Measurements from ENCODE around the gene PON3. TPM values are rescaled to one million over a fixed set of nuclear protein-coding genes. Genes with fewer than 3 reads are reported as not detected.

Gene PON3
- total and polyA plus RNA-seq, 2 experiments from 2014 or later, result 0.45 TPM; not detected in 1

- no peaks in the 10 kb centered on the region for H3K9me2 ChIP-seq (replicated peaks; ENCODE audit: insufficient read depth)
- no peaks in the 10 kb centered on the region for H4K20me1 ChIP-seq (ENCODE audit: insufficient read depth, poor library complexity, severe bottlenecking)
- peaks cover 3% of the 10 kb centered on the region for H3K27me3 ChIP-seq
- H3K4me1 ChIP-seq (ENCODE audit: insufficient read depth), result peaks cover 5% of the 10 kb centered on the region
- no peak overlapping the region for H2AFZ ChIP-seq
- no peak overlapping the region for H3K4me3 ChIP-seq
- H3K79me2 ChIP-seq, result no peaks in the 10 kb centered on the region
- no peaks in the 10 kb centered on the region for H3K36me3 ChIP-seq (replicated peaks; ENCODE audit: insufficient read depth, low read depth)
- no peak overlapping the region for H3K27ac ChIP-seq
- no peaks in the 10 kb centered on the region for H3K9me3 ChIP-seq (ENCODE audit: low read depth)
- 77% methylated on average over 9 of the region's 9 CpGs for WGBS (ENCODE audit: low lambda C conversion rate, missing lambda C conversion rate)
- H3K4me2 ChIP-seq, result peak overlapping the region; percentile 69
- DNase-seq (ENCODE audit: low spot score), result no peak
- TF ChIP-seq EZH2phosphoT487 (IDR thresholded peaks at IDR 0.05; ENCODE audit: low read depth, severe bottlenecking, unreplicated experiment), result no peak
- TF ChIP-seq EZH2 (IDR thresholded peaks at IDR 0.05; ENCODE audit: borderline replicate concordance), result no peak
- no peak for TF ChIP-seq CTCF (IDR thresholded peaks at IDR 0.05; ENCODE audit: poor library complexity)
These were observed 72.6 kb downstream of the PON3 start for GRCh38 chr7:95323410-95324129.

- no peak overlapping the region for H3K4me2 ChIP-seq
- H3K9me2 ChIP-seq (replicated peaks; ENCODE audit: insufficient read depth), result no peaks in the 10 kb centered on the region
- H2AFZ ChIP-seq, result no peak overlapping the region
- no peaks in the 10 kb centered on the region for H3K9me3 ChIP-seq (ENCODE audit: low read depth)
- TF ChIP-seq CTCF (IDR thresholded peaks at IDR 0.05; ENCODE audit: poor library complexity) (no peak), EZH2 (IDR thresholded peaks at IDR 0.05; ENCODE audit: borderline replicate concordance) (no peak), EZH2phosphoT487 (IDR thresholded peaks at IDR 0.05; ENCODE audit: low read depth, severe bottlenecking, unreplicated experiment) (no peak)
- H3K4me1 ChIP-seq (ENCODE audit: insufficient read depth), result peaks cover 5% of the 10 kb centered on the region
- no peaks in the 10 kb centered on the region for H3K36me3 ChIP-seq (replicated peaks; ENCODE audit: insufficient read depth, low read depth)
- no peak overlapping the region for H3K27ac ChIP-seq
- no peak for DNase-seq (ENCODE audit: low spot score)
- H3K27me3 ChIP-seq, result peaks cover 3% of the 10 kb centered on the region
- no peaks in the 10 kb centered on the region for H3K79me2 ChIP-seq
- 64% methylated on average over 2 of the region's 2 CpGs for WGBS (ENCODE audit: low lambda C conversion rate, missing lambda C conversion rate)
- no peaks in the 10 kb centered on the region for H4K20me1 ChIP-seq (ENCODE audit: insufficient read depth, poor library complexity, severe bottlenecking)
- no peak overlapping the region for H3K4me3 ChIP-seq
These were observed 73.3 kb downstream of the PON3 start for GRCh38 chr7:95322854-95323253.

- no peaks in the 10 kb centered on the region for H4K20me1 ChIP-seq (ENCODE audit: insufficient read depth, poor library complexity, severe bottlenecking)
- H2AFZ ChIP-seq, result no peak overlapping the region
- peaks cover 5% of the 10 kb centered on the region for H3K4me1 ChIP-seq (ENCODE audit: insufficient read depth)
- H3K36me3 ChIP-seq (replicated peaks; ENCODE audit: insufficient read depth, low read depth), result no peaks in the 10 kb centered on the region
- no peaks in the 10 kb centered on the region for H3K9me2 ChIP-seq (replicated peaks; ENCODE audit: insufficient read depth)
- no peak overlapping the region for H3K4me3 ChIP-seq
- 86% methylated on average over 8 of the region's 8 CpGs for WGBS (ENCODE audit: low lambda C conversion rate, missing lambda C conversion rate)
- peaks cover 3% of the 10 kb centered on the region for H3K27me3 ChIP-seq
- H3K79me2 ChIP-seq, result no peaks in the 10 kb centered on the region
- DNase-seq (ENCODE audit: low spot score), result no peak
- TF ChIP-seq CTCF (IDR thresholded peaks at IDR 0.05; ENCODE audit: poor library complexity) (no peak), EZH2phosphoT487 (IDR thresholded peaks at IDR 0.05; ENCODE audit: low read depth, severe bottlenecking, unreplicated experiment) (no peak), EZH2 (IDR thresholded peaks at IDR 0.05; ENCODE audit: borderline replicate concordance) (no peak)
- no peaks in the 10 kb centered on the region for H3K9me3 ChIP-seq (ENCODE audit: low read depth)
- H3K4me2 ChIP-seq, result no peak overlapping the region
- no peak overlapping the region for H3K27ac ChIP-seq
These were observed 73.8 kb downstream of the PON3 start for GRCh38 chr7:95322396-95322795.
